Epithelial cell of esophagus (primary cell): Measurements from ENCODE around the gene OR6N2.

Experiments used
- DNase-seq: peaks from one replicate; pipeline ENCODE4 v3.0.0; 2010; ENCODE audit warnings: low read depth
- H3K4me3 ChIP-seq: 2 replicates; pipeline ENCODE4 v1.5.1; 2011; ENCODE audit warnings: mild to moderate bottlenecking, low read length, control low read depth
- CTCF ChIP-seq: IDR thresholded peaks from 2 replicates; pipeline ENCODE4 v1.5.1; 2011; ENCODE audit warnings: low read depth, mild to moderate bottlenecking, low read length, control low read depth, inconsistent platforms; ENCODE audit not compliant: insufficient read depth; ENCODE audit errors: missing control alignments

OR6N2 gene

GRCh38 chr1:158781104-158781503 is at the start of gene OR6N2:
TSS of gene OR6N2 (minus strand) at chr1:158781204. CDS start at chr1:158777635, 3,569 bp downstream.
- no peak for TF ChIP-seq CTCF
- H3K4me3 ChIP-seq, result no peak within 1 kb of the TSS
- no peak for DNase-seq

- no peak overlapping the region for H3K4me3 ChIP-seq
- DNase-seq, result no peak
Observed at GRCh38 chr1:158830074-158830677, 49.2 kb upstream of the OR6N2 start.

GRCh38 chr1:158821723-158822122 is 40.7 kb upstream of the OR6N2 start:
- H3K4me3 ChIP-seq, result no peak overlapping the region
- TF ChIP-seq CTCF, result no peak
- no peak for DNase-seq

More at GRCh38 chr1:158830074-158830677, 49.2 kb upstream of the OR6N2 start:
- no peak for TF ChIP-seq CTCF

GRCh38 chr1:158819461-158820443 is 38.7 kb upstream of the OR6N2 start:
- no peak for TF ChIP-seq CTCF
- DNase-seq, result no peak
- H3K4me3 ChIP-seq, result no peak overlapping the region

GRCh38 chr1:158818975-158819431 is 38.0 kb upstream of the OR6N2 start:
- no peak for TF ChIP-seq CTCF
- no peak for DNase-seq
- no peak overlapping the region for H3K4me3 ChIP-seq

GRCh38 chr1:158818560-158818959 is 37.6 kb upstream of the OR6N2 start:
- TF ChIP-seq CTCF, result no peak
- no peak for DNase-seq

More at GRCh38 chr1:158818560-158818959, 37.6 kb upstream of the OR6N2 start:
- H3K4me3 ChIP-seq, result no peak overlapping the region
